ENCODE data around the gene MDM4. TPM values are rescaled to one million over a fixed set of nuclear protein-coding genes. Genes with fewer than 3 reads are reported as not detected.

Gene MDM4
- total RNA-seq, 4 donors from 2014 or later, result 15.1 to 44.0 (median 28.9) TPM

DNA sequence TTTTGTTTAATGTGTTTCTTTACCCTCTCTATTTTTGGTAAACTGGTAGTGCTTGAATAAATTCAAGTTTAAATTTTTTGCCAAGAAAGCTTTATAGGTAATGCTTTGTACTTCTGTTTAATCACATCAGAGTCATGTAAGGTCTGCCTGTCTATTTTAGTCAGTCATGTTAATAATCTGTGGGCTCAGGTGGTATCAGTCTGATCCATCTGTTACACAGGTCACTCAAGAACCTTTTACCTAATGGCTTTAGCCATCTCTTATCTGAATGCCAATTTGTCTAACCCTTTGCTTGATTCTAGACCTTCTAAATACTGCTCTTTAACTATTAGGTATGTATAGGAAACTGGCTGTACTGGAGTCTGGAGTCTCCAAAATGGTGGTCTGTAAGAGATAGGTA lies 16.6 kb downstream of the MDM4 start:
- ATAC-seq (no peak), DNase-seq (no peak)
- H3K27me3 ChIP-seq, result no peaks in the 10 kb centered on the region
- no peaks in the 10 kb centered on the region for H3K4me1 ChIP-seq
- TF ChIP-seq POLR2A (IDR thresholded peaks at IDR 0.05), result no peak
- TF ChIP-seq, protein P1, sequence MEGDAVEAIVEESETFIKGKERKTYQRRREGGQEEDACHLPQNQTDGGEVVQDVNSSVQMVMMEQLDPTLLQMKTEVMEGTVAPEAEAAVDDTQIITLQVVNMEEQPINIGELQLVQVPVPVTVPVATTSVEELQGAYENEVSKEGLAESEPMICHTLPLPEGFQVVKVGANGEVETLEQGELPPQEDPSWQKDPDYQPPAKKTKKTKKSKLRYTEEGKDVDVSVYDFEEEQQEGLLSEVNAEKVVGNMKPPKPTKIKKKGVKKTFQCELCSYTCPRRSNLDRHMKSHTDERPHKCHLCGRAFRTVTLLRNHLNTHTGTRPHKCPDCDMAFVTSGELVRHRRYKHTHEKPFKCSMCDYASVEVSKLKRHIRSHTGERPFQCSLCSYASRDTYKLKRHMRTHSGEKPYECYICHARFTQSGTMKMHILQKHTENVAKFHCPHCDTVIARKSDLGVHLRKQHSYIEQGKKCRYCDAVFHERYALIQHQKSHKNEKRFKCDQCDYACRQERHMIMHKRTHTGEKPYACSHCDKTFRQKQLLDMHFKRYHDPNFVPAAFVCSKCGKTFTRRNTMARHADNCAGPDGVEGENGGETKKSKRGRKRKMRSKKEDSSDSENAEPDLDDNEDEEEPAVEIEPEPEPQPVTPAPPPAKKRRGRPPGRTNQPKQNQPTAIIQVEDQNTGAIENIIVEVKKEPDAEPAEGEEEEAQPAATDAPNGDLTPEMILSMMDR (IDR thresholded peaks at IDR 0.05 in 4 of 5, conservative IDR thresholded peaks at IDR 0.05 in 1 of 5), result no peak
- intact Hi-C loops (cut with DNase I; ENCODE audit: low total_unique reads) (no loop called here), in situ Hi-C loops (cut with MboI; ENCODE audit: low sequenced_read_pairs in 4 of 4) (loop anchor here in 1 of 4 donors (25.0 kb wide), 1 partner anchor 721 kb away; no protein-coding TSS in a partner anchor)
- H3K9me3 ChIP-seq, result no peaks in the 10 kb centered on the region
- no peak overlapping the region for H3K27ac ChIP-seq
- H3K36me3 ChIP-seq, result peaks cover 0 to 81% of the 10 kb centered on the region in 2 donors
- H3K4me3 ChIP-seq, result no peak overlapping the region

DNA sequence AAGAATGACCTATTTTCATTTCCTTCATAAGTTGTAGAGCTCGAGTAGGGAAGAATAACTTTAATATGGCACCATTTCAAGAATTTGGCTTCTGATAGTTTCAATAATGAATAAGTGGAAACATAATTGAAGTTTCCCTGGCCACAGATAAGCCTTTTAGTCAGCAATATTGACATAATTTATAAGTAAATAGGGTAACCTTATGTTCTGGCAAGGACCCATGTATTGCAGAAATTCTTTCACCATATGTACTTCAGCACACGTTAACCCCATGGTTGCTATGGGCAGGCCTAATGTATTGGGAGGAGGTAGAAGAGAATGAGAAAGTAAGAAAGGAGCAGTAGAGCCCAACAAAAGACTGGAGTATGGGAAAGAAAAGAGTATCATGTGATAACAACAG lies 25.4 kb downstream of the MDM4 start:
- no peaks in the 10 kb centered on the region for H3K9me3 ChIP-seq
- peaks cover 0 to 92% of the 10 kb centered on the region in 2 donors for H3K36me3 ChIP-seq

DNA sequence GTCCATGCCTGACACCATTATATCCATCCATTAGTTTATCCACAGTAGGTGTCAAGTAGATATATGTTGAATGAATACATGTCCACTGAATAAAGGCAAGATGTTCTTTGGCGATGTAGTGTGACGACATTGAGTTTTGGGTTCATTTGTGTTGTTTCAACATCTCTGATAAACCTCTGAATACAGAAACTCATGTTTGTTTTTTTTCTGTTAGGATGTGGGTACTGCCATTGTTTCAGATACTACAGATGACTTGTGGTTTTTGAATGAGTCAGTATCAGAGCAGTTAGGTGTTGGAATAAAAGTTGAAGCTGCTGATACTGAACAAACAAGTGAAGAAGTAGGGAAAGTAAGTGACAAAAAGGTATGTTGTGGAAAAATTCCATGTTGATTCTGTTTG lies 28.1 kb downstream of the MDM4 start:
- no peak overlapping the region for H3K27ac ChIP-seq
- no peak overlapping the region for H3K4me3 ChIP-seq
- intact Hi-C loops (cut with DNase I; ENCODE audit: low total_unique reads), result no loop called here
- peaks cover 0 to 97% of the 10 kb centered on the region in 2 donors for H3K36me3 ChIP-seq
- ATAC-seq, result no peak
- no peaks in the 10 kb centered on the region for H3K9me3 ChIP-seq
- H3K27me3 ChIP-seq, result no peaks in the 10 kb centered on the region
- TF ChIP-seq POLR2A (IDR thresholded peaks at IDR 0.05), result no peak
- TF ChIP-seq, protein P1 (IDR thresholded peaks at IDR 0.05 in 4 of 5, conservative IDR thresholded peaks at IDR 0.05 in 1 of 5), result no peak
- DNase-seq, result no peak
- no peaks in the 10 kb centered on the region for H3K4me1 ChIP-seq
- in situ Hi-C loops (cut with MboI; ENCODE audit: low sequenced_read_pairs in 4 of 4), result loop anchor here in 1 of 4 donors (25.0 kb wide), 1 partner anchor 732 kb away; no protein-coding TSS in a partner anchor

More for the DNA sequence above, 25.4 kb downstream of the MDM4 start:
- Histone ChIP-seq H3K27me3 (no peaks in the 10 kb centered on the region), H3K27ac (no peak overlapping the region), H3K4me3 (no peak overlapping the region), H3K4me1 (no peaks in the 10 kb centered on the region)
- no peak for TF ChIP-seq POLR2A (IDR thresholded peaks at IDR 0.05)
- TF ChIP-seq, protein P1 (IDR thresholded peaks at IDR 0.05 in 4 of 5, conservative IDR thresholded peaks at IDR 0.05 in 1 of 5), result no peak
- intact Hi-C loops (cut with DNase I; ENCODE audit: low total_unique reads) (no loop called here), in situ Hi-C loops (cut with MboI; ENCODE audit: low sequenced_read_pairs in 4 of 4) (loop anchor here in 1 of 4 donors (25.0 kb wide), 1 partner anchor 729 kb away; no protein-coding TSS in a partner anchor)
- ATAC-seq, result no peak
- no peak for DNase-seq

DNA sequence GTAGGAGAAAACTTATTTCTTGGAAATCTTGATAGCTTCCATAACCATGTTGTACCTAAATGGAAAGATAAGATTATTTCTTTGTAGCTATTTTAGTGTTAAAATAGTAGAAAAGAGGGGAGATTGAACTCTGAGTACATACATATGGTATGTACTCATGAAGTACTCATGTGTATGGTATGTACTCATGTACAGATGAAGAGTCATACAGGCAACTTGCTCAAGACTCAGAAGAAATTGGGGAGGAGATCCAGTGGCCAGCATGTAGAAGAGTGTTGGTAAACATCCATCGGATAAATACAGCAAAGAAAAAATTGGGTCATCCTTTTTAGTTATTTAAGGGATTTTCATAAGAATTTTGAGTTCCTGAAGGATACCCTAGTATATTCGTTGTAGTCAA lies 29.0 kb downstream of the MDM4 start:
- Histone ChIP-seq H3K27ac (no peak overlapping the region), H3K4me1 (no peaks in the 10 kb centered on the region), H3K27me3 (no peaks in the 10 kb centered on the region), H3K36me3 (peaks cover 4 to 97% of the 10 kb centered on the region in 2 donors), H3K4me3 (no peak overlapping the region), H3K9me3 (no peaks in the 10 kb centered on the region)
- intact Hi-C loops (cut with DNase I; ENCODE audit: low total_unique reads), result no loop called here
- DNase-seq (no peak), ATAC-seq (no peak)
- TF ChIP-seq POLR2A (IDR thresholded peaks at IDR 0.05), result no peak
- TF ChIP-seq, protein P1 (IDR thresholded peaks at IDR 0.05 in 4 of 5, conservative IDR thresholded peaks at IDR 0.05 in 1 of 5), result no peak
- in situ Hi-C loops (cut with MboI; ENCODE audit: low sequenced_read_pairs in 4 of 4), result loop anchor here in 1 of 4 donors (25.0 kb wide), 1 partner anchor 733 kb away; no protein-coding TSS in a partner anchor

DNA sequence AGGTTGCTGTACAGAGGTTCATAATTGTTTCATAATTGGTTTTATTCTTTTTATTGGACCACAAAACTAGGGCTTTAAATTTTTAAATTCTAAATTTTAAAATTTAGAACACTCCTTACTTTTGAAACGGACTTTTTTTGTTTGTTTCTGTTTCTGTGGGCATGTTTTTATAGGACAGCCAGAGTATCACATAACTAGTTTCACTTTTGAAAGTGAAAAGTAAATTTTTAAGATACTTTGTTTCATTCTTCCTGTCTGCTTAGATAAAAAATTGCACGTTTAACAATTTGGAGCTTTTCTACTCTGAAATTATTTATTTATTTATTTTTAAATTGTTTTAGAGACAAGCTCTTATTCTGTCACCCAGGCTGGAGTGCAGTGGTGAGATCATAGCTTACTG lies 29.7 kb downstream of the MDM4 start:
- ATAC-seq (no peak), DNase-seq (no peak)
- in situ Hi-C loops (cut with MboI; ENCODE audit: low sequenced_read_pairs in 4 of 4) (loop anchor here in 1 of 4 donors (25.0 kb wide), 1 partner anchor 734 kb away; no protein-coding TSS in a partner anchor), intact Hi-C loops (cut with DNase I; ENCODE audit: low total_unique reads) (no loop called here)
- Histone ChIP-seq H3K36me3 (peaks cover 4 to 98% of the 10 kb centered on the region in 2 donors), H3K27me3 (no peaks in the 10 kb centered on the region), H3K4me3 (no peak overlapping the region), H3K9me3 (no peaks in the 10 kb centered on the region), H3K4me1 (no peaks in the 10 kb centered on the region), H3K27ac (no peak overlapping the region)
- no peak for TF ChIP-seq POLR2A (IDR thresholded peaks at IDR 0.05)
- TF ChIP-seq, protein P1 (IDR thresholded peaks at IDR 0.05 in 4 of 5, conservative IDR thresholded peaks at IDR 0.05 in 1 of 5), result no peak

Measured in gastrocnemius medialis (tissue), 4 donors.